ENCODE measurements around the gene COX7B2. TPM values are rescaled to one million over a fixed set of nuclear protein-coding genes. Genes with fewer than 3 reads are reported as not detected.

Gene COX7B2
- polyA plus RNA-seq (2011; rRNA removed) = not detected in 2 replicates
- not detected in 2 replicates for polyA minus RNA-seq (2011; rRNA and poly(A)+ RNA removed)

GRCh38 chr4:46909078-46909477 lies at the start of gene COX7B2:
Gene COX7B2, minus strand, starts transcription at chr4:46909245. Its CDS starts 174,053 bp downstream, at chr4:46735192.
- no peaks in the 10 kb centered on the region for H3K9me3 ChIP-seq (ENCODE audit: control insufficient read depth, insufficient read depth, low read length)
- CTCF ChIA-PET = no interaction called here

GRCh38 chr4:46956451-46956850 lies 47.4 kb upstream of the COX7B2 start:
- Histone ChIP-seq H3K9me3 (ENCODE audit: control insufficient read depth, insufficient read depth, low read length) (no peaks in the 10 kb centered on the region), H3K27ac (ENCODE audit: low read depth, low read length) (no peak overlapping the region), H3K27me3 (ENCODE audit: control insufficient read depth, insufficient read depth, low read length) (no peaks in the 10 kb centered on the region), H3K4me3 (ENCODE audit: low read depth, low read length) (no peak overlapping the region; the same call in 1 of the 2 replicates)
- TF ChIP-seq CTCF (IDR thresholded peaks at IDR 0.05; ENCODE audit: low read depth, low read length) = no peak
- peak; percentile 42 for DNase-seq (ENCODE audit: low read depth, low spot score)
- ChIA-PET CTCF (interaction anchor here (1.4 kb wide), 1 partner anchor 77 kb away, joined by 3 read pairs; no protein-coding TSS in a partner anchor), POLR2A (interaction anchor here (0.8 kb wide), 1 partner anchor 26 kb away, joined by 3 read pairs; no protein-coding TSS in a partner anchor)

More at GRCh38 chr4:46909078-46909477, at the start of gene COX7B2:
- no peak within 1 kb of the TSS for H3K4me3 ChIP-seq (ENCODE audit: low read depth, low read length)
- no peak for DNase-seq (ENCODE audit: low read depth, low spot score)
- H3K27me3 ChIP-seq (ENCODE audit: control insufficient read depth, insufficient read depth, low read length) = no peaks in the 10 kb centered on the region
- POLR2A ChIA-PET = no interaction called here
- no peak within 1 kb of the TSS for H3K27ac ChIP-seq (ENCODE audit: low read depth, low read length)
- TF ChIP-seq CTCF (IDR thresholded peaks at IDR 0.05; ENCODE audit: low read depth, low read length) = no peak

- H3K9me3 ChIP-seq (ENCODE audit: control insufficient read depth, insufficient read depth, low read length) = no peaks in the 10 kb centered on the region
- ChIA-PET POLR2A (interaction anchor here (0.8 kb wide), 1 partner anchor 26 kb away, joined by 3 read pairs; no protein-coding TSS in a partner anchor), CTCF (no interaction called here)
- no peak overlapping the region for H3K4me3 ChIP-seq (ENCODE audit: low read depth, low read length)
- no peak overlapping the region for H3K27ac ChIP-seq (ENCODE audit: low read depth, low read length)
- H3K27me3 ChIP-seq (ENCODE audit: control insufficient read depth, insufficient read depth, low read length) = no peaks in the 10 kb centered on the region
- DNase-seq (ENCODE audit: low read depth, low spot score) = no peak
- TF ChIP-seq CTCF (IDR thresholded peaks at IDR 0.05; ENCODE audit: low read depth, low read length) = no peak
Measured at GRCh38 chr4:46955601-46956000, 46.6 kb upstream of the COX7B2 start.

- POLR2A ChIA-PET = no interaction called here
- CTCF ChIA-PET = no interaction called here
Measured at GRCh38 chr4:46954643-46955042, 45.6 kb upstream of the COX7B2 start.

More at GRCh38 chr4:46954643-46955042, 45.6 kb upstream of the COX7B2 start:
- Histone ChIP-seq H3K4me3 (ENCODE audit: low read depth, low read length) (no peak overlapping the region), H3K27ac (ENCODE audit: low read depth, low read length) (no peak overlapping the region), H3K9me3 (ENCODE audit: control insufficient read depth, insufficient read depth, low read length) (no peaks in the 10 kb centered on the region), H3K27me3 (ENCODE audit: control insufficient read depth, insufficient read depth, low read length) (no peaks in the 10 kb centered on the region)
- DNase-seq (ENCODE audit: low read depth, low spot score) = no peak
- no peak for TF ChIP-seq CTCF (IDR thresholded peaks at IDR 0.05; ENCODE audit: low read depth, low read length)
